Prostate gland (tissue), 2 donors: ENCODE measurements around the gene SLIT3.

Source experiments
- CTCF ChIP-seq, 4 experiments: fragments of 200-600 bp in 2 of 4; fragments of 450-650 bp in 2 of 4; sonication (generic) in 2 of 4; IDR thresholded peaks; 1 replicate in 3 of 4; 2 replicates in 1 of 4; pipeline ENCODE4 v1.5.1; 2016 to 2019; ENCODE audit warnings: antibody characterized with exemption in 4 of 4, mild to moderate bottlenecking in 2 of 4, moderate library complexity in 2 of 4
- POLR2A ChIP-seq: fragments of 450-650 bp; IDR thresholded peaks from one replicate; pipeline ENCODE4 v1.6.1; 2016; ENCODE audit warnings: antibody characterized with exemption, mild to moderate bottlenecking
- POLR2AphosphoS5 ChIP-seq: sonication (generic); formaldehyde crosslinking; IDR thresholded peaks from one replicate; pipeline ENCODE4 v1.6.1; 2017; ENCODE audit warnings: antibody characterized with exemption

- TF ChIP-seq CTCF (IDR thresholded peaks at IDR 0.05) (no peak), POLR2A (no peak), POLR2AphosphoS5 (no peak)
Observed at GRCh38 chr5:169305366-169305765, 4.4 kb upstream of the SLIT3 start.
